DOHH2 (cell line): ENCODE measurements around the gene ZFAND3.

Experiments
- EZH2phosphoT487 ChIP-seq: fragments of 200-600 bp; sonication (generic); IDR thresholded peaks from 2 replicates; pipeline ENCODE4 v1.6.1; 2017; ENCODE audit warnings: borderline replicate concordance, mild to moderate bottlenecking, antibody characterized with exemption, low read length, moderate library complexity, mixed read lengths
- TF ChIP-seq, protein P1 (sequence below): fragments of 200-600 bp; sonication (generic); IDR thresholded peaks from one replicate; pipeline ENCODE4 v1.5.1; 2014; ENCODE audit warnings: antibody characterized with exemption, mild to moderate bottlenecking, low read depth, low read length; ENCODE audit not compliant: poor library complexity, severe bottlenecking

DNA sequence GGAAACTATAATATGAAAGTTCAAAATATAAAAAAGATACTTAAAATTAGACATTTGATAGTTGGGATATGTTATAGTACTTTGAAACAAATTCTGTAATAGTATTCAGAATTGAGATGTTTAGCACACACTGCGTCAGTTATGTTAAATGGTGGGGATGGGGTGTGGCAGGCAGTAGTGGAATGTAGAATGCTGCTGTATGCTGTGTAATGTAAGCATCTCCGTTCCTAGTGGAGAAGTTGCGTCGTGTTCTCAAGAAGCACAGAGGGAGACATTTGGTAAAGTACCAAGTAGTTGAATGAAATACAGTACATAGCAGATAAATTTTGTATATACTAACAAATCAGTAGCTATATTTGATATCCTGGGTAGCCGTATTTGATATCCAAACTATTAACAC, 192.4 kb downstream of the ZFAND3 start:
- TF ChIP-seq, protein P1, sequence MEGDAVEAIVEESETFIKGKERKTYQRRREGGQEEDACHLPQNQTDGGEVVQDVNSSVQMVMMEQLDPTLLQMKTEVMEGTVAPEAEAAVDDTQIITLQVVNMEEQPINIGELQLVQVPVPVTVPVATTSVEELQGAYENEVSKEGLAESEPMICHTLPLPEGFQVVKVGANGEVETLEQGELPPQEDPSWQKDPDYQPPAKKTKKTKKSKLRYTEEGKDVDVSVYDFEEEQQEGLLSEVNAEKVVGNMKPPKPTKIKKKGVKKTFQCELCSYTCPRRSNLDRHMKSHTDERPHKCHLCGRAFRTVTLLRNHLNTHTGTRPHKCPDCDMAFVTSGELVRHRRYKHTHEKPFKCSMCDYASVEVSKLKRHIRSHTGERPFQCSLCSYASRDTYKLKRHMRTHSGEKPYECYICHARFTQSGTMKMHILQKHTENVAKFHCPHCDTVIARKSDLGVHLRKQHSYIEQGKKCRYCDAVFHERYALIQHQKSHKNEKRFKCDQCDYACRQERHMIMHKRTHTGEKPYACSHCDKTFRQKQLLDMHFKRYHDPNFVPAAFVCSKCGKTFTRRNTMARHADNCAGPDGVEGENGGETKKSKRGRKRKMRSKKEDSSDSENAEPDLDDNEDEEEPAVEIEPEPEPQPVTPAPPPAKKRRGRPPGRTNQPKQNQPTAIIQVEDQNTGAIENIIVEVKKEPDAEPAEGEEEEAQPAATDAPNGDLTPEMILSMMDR = no peak
- TF ChIP-seq EZH2phosphoT487 = no peak
